DOHH2 (cell line): ENCODE data around the gene SLAMF1.

Source experiments
- H3F3A ChIP-seq: fragments of 200-600 bp; sonication (generic), shearing (Covaris generic); 2 replicates; pipeline ENCODE4 v1.6.0; 2016; ENCODE audit warnings: antibody characterized with exemption, mild to moderate bottlenecking; ENCODE audit not compliant: control insufficient read depth, insufficient read depth
- H3K27ac ChIP-seq: fragments of 200-600 bp; sonication (generic); 2 replicates; pipeline ENCODE4 v1.5.1; 2014; ENCODE audit warnings: low read depth, mild to moderate bottlenecking, low read length, moderate library complexity
- H3K27me3 ChIP-seq: fragments of 200-600 bp; sonication (generic); 2 replicates; pipeline ENCODE4 v1.6.1; 2014; ENCODE audit warnings: mild to moderate bottlenecking, low read length, mixed read lengths; ENCODE audit not compliant: control insufficient read depth
- H3K36me3 ChIP-seq: fragments of 200-600 bp; sonication (generic); 2 replicates; pipeline ENCODE4 v1.6.1; 2014; ENCODE audit warnings: mild to moderate bottlenecking, low read length, moderate library complexity, mixed read lengths; ENCODE audit not compliant: control insufficient read depth
- H3K4me1 ChIP-seq: fragments of 200-600 bp; sonication (generic); 2 replicates; pipeline ENCODE4 v1.6.1; 2014; ENCODE audit warnings: mild to moderate bottlenecking, low read length, mixed read lengths; ENCODE audit not compliant: control insufficient read depth
- H3K4me2 ChIP-seq: fragments of 200-600 bp; sonication (generic); 2 replicates; pipeline ENCODE4 v1.6.0; 2014; ENCODE audit warnings: mild to moderate bottlenecking, low read length, moderate library complexity
- H3K4me3 ChIP-seq: fragments of 200-600 bp; sonication (generic); 2 replicates; pipeline ENCODE4 v1.5.1; 2014; ENCODE audit warnings: mild to moderate bottlenecking, low read length, mixed read lengths
- H3K79me2 ChIP-seq: fragments of 200-600 bp; sonication (generic); 2 replicates; pipeline ENCODE4 v1.6.1; 2014; ENCODE audit warnings: mild to moderate bottlenecking, low read length, mixed read lengths; ENCODE audit not compliant: control insufficient read depth
- H3K9me2 ChIP-seq: fragments of 200-600 bp; sonication (generic); replicated peaks from 2 replicates; pipeline ENCODE4 v1.6.1; 2014; ENCODE audit warnings: mild to moderate bottlenecking, low read length, mixed read lengths; ENCODE audit not compliant: control insufficient read depth
- H3K9me3 ChIP-seq: fragments of 200-600 bp; sonication (generic); 2 replicates; pipeline ENCODE4 v1.6.1; 2014; ENCODE audit warnings: antibody characterized with exemption, low read length, mixed read lengths; ENCODE audit not compliant: control insufficient read depth, insufficient read depth
- H4K20me1 ChIP-seq: fragments of 200-600 bp; sonication (generic); 2 replicates; pipeline ENCODE4 v1.6.0; 2014; ENCODE audit warnings: low read depth, mild to moderate bottlenecking, antibody characterized with exemption, low read length, moderate library complexity; ENCODE audit not compliant: control insufficient read depth, insufficient read depth
- CTCF ChIP-seq: fragments of 200-600 bp; sonication (generic); IDR thresholded peaks from one replicate; pipeline ENCODE4 v1.5.1; 2014; ENCODE audit warnings: antibody characterized with exemption, mild to moderate bottlenecking, low read depth, low read length; ENCODE audit not compliant: poor library complexity, severe bottlenecking
- EZH2phosphoT487 ChIP-seq: fragments of 200-600 bp; sonication (generic); IDR thresholded peaks from 2 replicates; pipeline ENCODE4 v1.6.1; 2017; ENCODE audit warnings: borderline replicate concordance, mild to moderate bottlenecking, antibody characterized with exemption, low read length, moderate library complexity, mixed read lengths

The SLAMF1 gene

GRCh38 chr1:160643138-160643537, 3.7 kb downstream of the SLAMF1 start:
- no peaks in the 10 kb centered on the region for H3K79me2 ChIP-seq
- H3F3A ChIP-seq = no peaks in the 10 kb centered on the region
- no peaks in the 10 kb centered on the region for H3K9me3 ChIP-seq
- H4K20me1 ChIP-seq = no peaks in the 10 kb centered on the region
- no peaks in the 10 kb centered on the region for H3K9me2 ChIP-seq
- H3K27ac ChIP-seq = no peak overlapping the region
- peaks cover 55% of the 10 kb centered on the region for H3K4me1 ChIP-seq
- H3K36me3 ChIP-seq = no peaks in the 10 kb centered on the region
- H3K4me3 ChIP-seq = no peak overlapping the region
- TF ChIP-seq CTCF = no peak
- TF ChIP-seq EZH2phosphoT487 = no peak
- H3K4me2 ChIP-seq = no peak overlapping the region
- no peaks in the 10 kb centered on the region for H3K27me3 ChIP-seq

DNA sequence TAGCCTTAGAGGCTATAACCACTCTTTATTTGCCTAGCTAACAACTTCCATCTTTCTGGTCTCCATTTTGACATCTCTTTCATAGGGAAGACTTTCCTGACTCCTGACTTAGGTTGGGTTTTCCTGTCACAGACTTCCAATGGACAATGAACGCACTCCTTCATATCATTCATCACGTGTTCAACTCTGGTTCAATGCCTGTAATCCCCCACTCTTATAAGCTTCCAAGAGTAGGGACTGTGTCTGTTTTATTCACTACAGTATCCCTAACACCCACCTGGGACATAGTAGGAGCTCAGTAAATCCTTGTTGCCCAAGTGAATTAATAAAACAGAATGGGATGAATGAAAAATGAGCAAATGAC, 4.6 kb downstream of the SLAMF1 start:
- Histone ChIP-seq H3K36me3 (no peaks in the 10 kb centered on the region), H3K9me2 (no peaks in the 10 kb centered on the region), H3K79me2 (no peaks in the 10 kb centered on the region), H3K4me3 (no peak overlapping the region), H4K20me1 (no peaks in the 10 kb centered on the region), H3F3A (no peaks in the 10 kb centered on the region), H3K4me2 (no peak overlapping the region), H3K27ac (no peak overlapping the region), H3K4me1 (peaks cover 55% of the 10 kb centered on the region), H3K27me3 (no peaks in the 10 kb centered on the region), H3K9me3 (no peaks in the 10 kb centered on the region)
- TF ChIP-seq CTCF (no peak), EZH2phosphoT487 (no peak)

DNA sequence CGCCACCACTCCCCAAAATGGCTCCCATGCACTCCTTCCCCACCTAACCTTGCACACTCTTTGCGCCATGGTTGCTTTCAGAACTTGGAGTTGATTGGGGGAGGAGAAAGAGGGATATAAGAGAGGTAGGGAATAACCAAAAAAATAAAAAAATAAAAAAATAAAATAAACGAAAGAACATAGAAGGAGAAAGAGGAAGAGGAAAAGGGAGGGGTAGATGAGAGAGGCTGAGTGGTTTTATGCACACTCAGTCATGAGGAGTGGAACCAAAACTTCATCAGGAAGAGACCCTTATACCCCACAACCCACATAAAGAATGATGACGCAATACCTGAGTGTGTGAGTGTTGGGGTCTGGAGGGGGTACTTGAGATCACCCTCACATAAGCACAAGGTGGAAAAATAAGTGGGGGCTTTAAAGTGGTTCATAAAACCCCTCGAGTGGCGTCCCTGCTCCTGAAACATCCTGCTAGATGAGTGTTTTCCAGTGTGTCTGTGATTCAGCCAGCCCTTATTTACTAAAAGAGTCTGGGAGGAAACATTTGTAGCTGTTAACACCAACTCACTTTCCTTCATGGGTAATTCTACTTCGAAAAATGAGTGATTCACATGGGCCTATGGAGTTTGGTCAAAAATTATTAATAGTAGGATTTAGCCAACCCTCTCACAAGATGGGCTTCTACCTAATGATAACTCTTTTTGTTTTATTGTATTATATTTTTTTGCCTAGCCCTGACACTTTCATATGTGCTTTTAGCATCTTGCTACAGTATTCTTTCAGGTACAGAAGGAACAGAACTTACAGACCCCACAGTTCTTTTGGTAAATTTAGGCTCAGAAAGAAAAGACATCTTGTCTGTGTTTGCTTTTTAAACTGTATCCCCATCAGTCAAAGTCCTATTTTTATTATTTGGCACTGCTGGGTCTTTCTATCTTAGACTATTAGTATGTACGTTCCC, 5.2 kb downstream of the SLAMF1 start:
- no peaks in the 10 kb centered on the region for H3F3A ChIP-seq
- H3K9me2 ChIP-seq = no peaks in the 10 kb centered on the region
- no peaks in the 10 kb centered on the region for H3K79me2 ChIP-seq
- no peaks in the 10 kb centered on the region for H3K27me3 ChIP-seq
- TF ChIP-seq EZH2phosphoT487 (no peak), CTCF (no peak)
- no peak overlapping the region for H3K4me3 ChIP-seq
- no peaks in the 10 kb centered on the region for H3K36me3 ChIP-seq
- no peaks in the 10 kb centered on the region for H4K20me1 ChIP-seq
- H3K4me1 ChIP-seq = peaks cover 49% of the 10 kb centered on the region
- H3K4me2 ChIP-seq = peak overlapping the region; percentile 25
- H3K9me3 ChIP-seq = no peaks in the 10 kb centered on the region
- H3K27ac ChIP-seq = no peak overlapping the region
